HEK293T (cell line): ENCODE measurements around the gene CLSTN3.

Source experiments
- CTCF ChIA-PET: fragments of 350-600 bp; formaldehyde crosslinking; extraction: SDS; loops from one replicate; lab custom pipeline; 2021; ENCODE audit warnings: antibody characterized with exemption, inconsistent platforms; lab: Yijun Ruan, JAX
- POLR2A ChIA-PET: fragments of 350-600 bp; formaldehyde crosslinking; extraction: SDS; loops from one replicate; lab custom pipeline; 2020; ENCODE audit warnings: antibody characterized with exemption, inconsistent platforms; lab: Yijun Ruan, JAX
- DNase-seq: peaks from one replicate; pipeline ENCODE4 v3.0.0; 2012; ENCODE audit warnings: mixed read lengths; ENCODE audit errors: extremely low spot score
- ARNT ChIP-seq: fragments of 450-650 bp; IDR thresholded peaks from 2 replicates; pipeline ENCODE4 v1.6.1; 2017; ENCODE audit warnings: mild to moderate bottlenecking
- BHLHE40 ChIP-seq: fragments of 450-650 bp; IDR thresholded peaks from 2 replicates; pipeline ENCODE4 v1.6.1; 2016; ENCODE audit warnings: mild to moderate bottlenecking, moderate library complexity, borderline replicate concordance
- CTBP1 ChIP-seq: fragments of 450-650 bp; IDR thresholded peaks from 2 replicates; pipeline ENCODE4 v1.6.1; 2016; ENCODE audit warnings: borderline replicate concordance
- ELF4 ChIP-seq: fragments of 450-650 bp; IDR thresholded peaks from 2 replicates; pipeline ENCODE4 v1.6.1; 2017; ENCODE audit warnings: antibody characterized with exemption
- FOXA1 ChIP-seq: fragments of 450-650 bp; IDR thresholded peaks from 2 replicates; pipeline ENCODE4 v1.6.1; 2016; ENCODE audit warnings: mild to moderate bottlenecking
- FOXK2 ChIP-seq: fragments of 450-650 bp; IDR thresholded peaks from 2 replicates; pipeline ENCODE4 v1.6.1; 2016; ENCODE audit warnings: mild to moderate bottlenecking
- FOXM1 ChIP-seq: fragments of 450-650 bp; IDR thresholded peaks from 2 replicates; pipeline ENCODE4 v1.6.1; 2017; ENCODE audit warnings: mild to moderate bottlenecking, borderline replicate concordance
- HDGF ChIP-seq: fragments of 450-650 bp; IDR thresholded peaks from 2 replicates; pipeline ENCODE4 v1.6.1; 2017; ENCODE audit warnings: antibody characterized with exemption, borderline replicate concordance
- L3MBTL2 ChIP-seq: fragments of 450-650 bp; conservative IDR thresholded peaks from 2 replicates; pipeline ENCODE4 v1.6.1; 2016; ENCODE audit warnings: mild to moderate bottlenecking
- LEF1 ChIP-seq: fragments of 450-650 bp; IDR thresholded peaks from 2 replicates; pipeline ENCODE4 v1.6.1; 2017; ENCODE audit warnings: mild to moderate bottlenecking, borderline replicate concordance
- NFRKB ChIP-seq: fragments of 450-650 bp; IDR thresholded peaks from 2 replicates; pipeline ENCODE4 v1.6.1; 2016; ENCODE audit warnings: mild to moderate bottlenecking, moderate library complexity
- SP1 ChIP-seq: fragments of 450-650 bp; IDR thresholded peaks from 2 replicates; pipeline ENCODE4 v1.6.1; 2017
- SUZ12 ChIP-seq: fragments of 450-650 bp; IDR thresholded peaks from 2 replicates; pipeline ENCODE4 v1.6.1; 2016; ENCODE audit warnings: mild to moderate bottlenecking
- TARDBP ChIP-seq: fragments of 450-650 bp; IDR thresholded peaks from 2 replicates; pipeline ENCODE4 v1.6.1; 2016
- ZNF384 ChIP-seq: fragments of 450-650 bp; IDR thresholded peaks from 2 replicates; pipeline ENCODE4 v1.6.1; 2016
- TF ChIP-seq, protein P1 (sequence below): fragments of 450-650 bp; IDR thresholded peaks from 2 replicates; pipeline ENCODE4 v1.6.1; 2016

CLSTN3 gene

DNA sequence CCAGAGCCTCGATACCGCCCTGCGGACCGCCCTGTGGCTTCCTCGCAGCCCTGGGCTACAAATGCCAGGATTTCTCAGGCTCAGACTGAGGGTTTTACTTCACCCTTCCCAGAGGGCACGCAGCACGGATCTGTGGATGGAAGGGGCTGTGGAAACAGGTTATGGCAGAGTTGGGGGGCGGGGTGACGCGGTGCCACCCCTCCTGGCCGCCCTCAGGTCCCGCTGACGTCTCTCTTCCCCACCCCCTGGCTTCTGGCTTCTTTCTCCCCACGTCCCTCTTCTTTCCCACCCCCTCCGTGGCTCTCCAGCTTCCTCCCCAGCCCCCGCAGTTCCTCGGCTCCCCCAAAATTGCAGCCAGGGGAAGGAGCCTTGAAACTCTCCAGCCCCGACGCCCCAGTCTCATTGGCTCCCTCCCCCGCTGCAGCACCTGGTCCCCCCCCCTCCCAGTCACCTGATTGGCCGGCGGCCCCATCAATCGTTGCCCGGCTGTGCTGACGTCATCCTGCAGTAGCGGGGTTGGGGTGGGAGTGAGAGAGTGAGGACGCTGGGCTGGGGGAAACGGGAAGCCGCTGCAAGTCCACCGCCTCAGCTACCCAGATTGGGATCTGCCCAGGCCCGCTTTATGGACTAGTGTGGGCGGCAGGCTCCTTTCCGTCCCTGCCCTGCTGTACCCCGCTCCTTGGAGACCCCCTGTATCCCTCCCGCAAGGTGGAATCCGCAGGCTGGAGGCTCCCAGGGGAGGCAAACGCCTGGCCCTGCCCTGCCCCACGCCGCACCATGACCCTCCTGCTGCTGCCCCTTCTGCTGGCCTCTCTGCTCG is at the start of gene CLSTN3:
Gene CLSTN3 (plus strand): TSS at position 500 of the 820 bp plus-strand sequence. CDS start 278 bp downstream, at position 778.
- TF ChIP-seq FOXM1, result no peak
- TF ChIP-seq CTBP1, result no peak
- TF ChIP-seq, protein P1, sequence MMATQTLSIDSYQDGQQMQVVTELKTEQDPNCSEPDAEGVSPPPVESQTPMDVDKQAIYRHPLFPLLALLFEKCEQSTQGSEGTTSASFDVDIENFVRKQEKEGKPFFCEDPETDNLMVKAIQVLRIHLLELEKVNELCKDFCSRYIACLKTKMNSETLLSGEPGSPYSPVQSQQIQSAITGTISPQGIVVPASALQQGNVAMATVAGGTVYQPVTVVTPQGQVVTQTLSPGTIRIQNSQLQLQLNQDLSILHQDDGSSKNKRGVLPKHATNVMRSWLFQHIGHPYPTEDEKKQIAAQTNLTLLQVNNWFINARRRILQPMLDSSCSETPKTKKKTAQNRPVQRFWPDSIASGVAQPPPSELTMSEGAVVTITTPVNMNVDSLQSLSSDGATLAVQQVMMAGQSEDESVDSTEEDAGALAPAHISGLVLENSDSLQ, result peak; percentile 99
- no peak for TF ChIP-seq FOXA1
- peak; percentile 66 for TF ChIP-seq L3MBTL2
- no peak for TF ChIP-seq SUZ12
- POLR2A ChIA-PET, result interaction anchor here (1.1 to 1.8 kb wide), 4 partner anchors 11 to 258 kb away, joined by 3 to 10 read pairs (median 4); partner anchors contain the start of genes C12orf57 and RNU7-1
- CTCF ChIA-PET, result interaction anchor here (0.6 to 1.4 kb wide), 4 partner anchors 9 to 131 kb away, joined by 3 to 4 read pairs (median 3); no protein-coding TSS in a partner anchor
- peak; percentile 98 for DNase-seq

DNA sequence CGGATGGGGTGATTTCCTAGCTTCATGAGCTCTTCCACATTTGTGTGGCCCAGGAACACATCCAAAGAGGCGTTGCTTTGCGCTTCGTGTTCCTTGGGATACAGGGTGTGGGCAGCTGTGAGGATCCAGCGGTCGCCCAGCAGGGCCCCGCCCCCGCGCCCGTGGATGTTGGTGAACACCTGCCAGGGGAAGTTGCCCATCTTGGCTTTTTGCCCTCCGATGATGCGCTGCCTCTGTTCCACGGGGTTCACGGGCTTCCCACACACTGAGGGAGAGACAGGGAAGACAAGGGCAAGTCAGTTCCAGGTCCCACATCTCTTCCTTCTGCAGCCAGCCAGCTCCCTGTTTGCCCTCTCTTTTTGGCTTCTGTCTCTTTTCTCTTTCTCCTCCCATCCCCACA is 49.1 kb upstream of the CLSTN3 start:
- TF ChIP-seq, protein P1, result no peak
- no peak for TF ChIP-seq FOXK2
- TF ChIP-seq CTBP1, result no peak
- no peak for TF ChIP-seq FOXM1
- TF ChIP-seq FOXA1, result no peak
- no peak for TF ChIP-seq SP1
- TF ChIP-seq L3MBTL2, result no peak
- TF ChIP-seq NFRKB, result no peak
- ChIA-PET CTCF (interaction anchor here (0.7 kb wide), 1 partner anchor 12 kb away, joined by 5 read pairs; no protein-coding TSS in a partner anchor), POLR2A (no interaction called here)
- DNase-seq, result no peak

DNA sequence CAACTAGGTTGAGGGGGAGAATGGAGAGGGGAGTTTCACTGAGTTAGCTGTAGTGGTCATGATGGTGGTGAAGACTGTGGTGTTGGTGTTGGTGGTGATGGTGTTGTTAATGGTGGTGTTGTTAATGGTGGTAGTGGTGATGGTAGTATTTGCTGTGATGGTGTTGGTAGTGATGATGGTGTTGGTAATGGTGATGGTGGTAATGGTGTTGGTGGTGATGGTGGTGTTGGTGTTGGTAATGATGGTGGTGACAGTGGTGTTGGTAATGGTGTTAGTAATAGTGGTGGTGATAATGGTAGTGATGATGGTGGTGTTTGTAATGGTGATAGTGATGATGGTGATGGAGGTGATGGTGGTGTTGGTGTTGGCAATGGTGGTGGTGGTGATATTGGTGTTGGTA is 47.0 kb upstream of the CLSTN3 start:
- ChIA-PET CTCF (no interaction called here), POLR2A (no interaction called here)
- no peak for TF ChIP-seq FOXA1
- TF ChIP-seq L3MBTL2, result no peak
- no peak for TF ChIP-seq SP1
- TF ChIP-seq NFRKB, result no peak
- TF ChIP-seq HDGF, result no peak
- TF ChIP-seq CTBP1, result no peak
- no peak for TF ChIP-seq ZNF384
- no peak for TF ChIP-seq FOXM1
- no peak for TF ChIP-seq ELF4
- TF ChIP-seq FOXK2, result no peak
- no peak for TF ChIP-seq SUZ12
- TF ChIP-seq, protein P1, result no peak
- TF ChIP-seq BHLHE40, result no peak
- TF ChIP-seq LEF1, result no peak
- no peak for TF ChIP-seq TARDBP
- no peak for TF ChIP-seq ARNT
- no peak for DNase-seq

DNA sequence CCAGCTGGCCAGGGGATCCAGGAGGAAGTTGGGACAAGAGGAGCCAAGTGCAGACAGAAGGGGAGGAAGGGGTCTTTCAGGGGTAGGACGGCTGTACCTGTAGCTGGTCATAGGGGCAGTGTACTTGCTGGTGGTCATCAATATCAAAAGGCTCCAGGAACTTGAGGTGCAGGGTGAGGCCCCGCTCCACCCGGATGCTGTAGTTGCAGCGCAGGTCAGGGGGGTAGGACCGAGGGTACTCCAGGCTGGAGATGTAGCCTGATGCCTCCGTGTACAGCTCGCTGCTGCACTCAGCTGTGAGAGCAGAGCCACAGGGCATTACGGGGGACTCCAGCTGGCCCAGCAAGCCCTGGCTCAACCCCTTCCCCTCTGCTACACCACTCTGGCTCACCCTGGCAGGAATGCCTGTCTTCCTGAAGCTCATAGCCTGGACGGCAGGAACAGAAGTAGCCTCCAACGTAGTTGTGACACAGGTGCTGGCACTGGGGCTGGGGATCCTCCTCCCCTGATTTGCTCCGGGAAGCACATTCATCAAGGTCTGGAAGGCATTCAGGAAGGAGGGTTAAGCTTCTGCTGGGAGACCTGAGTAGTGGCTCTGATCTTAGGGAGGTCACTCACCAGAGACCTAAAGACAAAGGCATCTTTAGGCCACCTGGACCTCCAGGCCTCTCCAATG is 40.8 kb upstream of the CLSTN3 start:
- DNase-seq, result no peak
- ChIA-PET CTCF (interaction anchor here (1.9 kb wide), 1 partner anchor 145 kb away, joined by 4 read pairs; the partner anchor contains the start of gene C12orf57), POLR2A (interaction anchor here (1.2 to 1.3 kb wide), 2 partner anchors 10 to 146 kb away, joined by 4 read pairs; partner anchors contain the start of genes C12orf57 and RNU7-1)
- TF ChIP-seq SUZ12, result no peak
- no peak for TF ChIP-seq CTBP1
- TF ChIP-seq, protein P1, result no peak
- no peak for TF ChIP-seq TARDBP
- TF ChIP-seq FOXM1, result no peak
- no peak for TF ChIP-seq SP1
- TF ChIP-seq LEF1, result no peak
- TF ChIP-seq NFRKB, result no peak
- no peak for TF ChIP-seq FOXK2
- TF ChIP-seq HDGF, result no peak
- no peak for TF ChIP-seq ARNT
- TF ChIP-seq FOXA1, result no peak
- no peak for TF ChIP-seq ZNF384
